GM12875 (cell line): Measurements from ENCODE around the gene DAPK1.

ENCODE experiments used
- H3K4me3 ChIP-seq: one replicate; pipeline ENCODE4 v1.5.1; 2011; ENCODE audit warnings: low read depth, low read length, control low read depth
- TF ChIP-seq, protein P1 (sequence below): IDR thresholded peaks from 2 replicates; pipeline ENCODE4 v1.5.1; 2011; ENCODE audit warnings: low read depth, mild to moderate bottlenecking, control low read depth, inconsistent platforms, low read length, moderate library complexity, borderline replicate concordance; ENCODE audit not compliant: insufficient read depth

DAPK1 gene

DNA sequence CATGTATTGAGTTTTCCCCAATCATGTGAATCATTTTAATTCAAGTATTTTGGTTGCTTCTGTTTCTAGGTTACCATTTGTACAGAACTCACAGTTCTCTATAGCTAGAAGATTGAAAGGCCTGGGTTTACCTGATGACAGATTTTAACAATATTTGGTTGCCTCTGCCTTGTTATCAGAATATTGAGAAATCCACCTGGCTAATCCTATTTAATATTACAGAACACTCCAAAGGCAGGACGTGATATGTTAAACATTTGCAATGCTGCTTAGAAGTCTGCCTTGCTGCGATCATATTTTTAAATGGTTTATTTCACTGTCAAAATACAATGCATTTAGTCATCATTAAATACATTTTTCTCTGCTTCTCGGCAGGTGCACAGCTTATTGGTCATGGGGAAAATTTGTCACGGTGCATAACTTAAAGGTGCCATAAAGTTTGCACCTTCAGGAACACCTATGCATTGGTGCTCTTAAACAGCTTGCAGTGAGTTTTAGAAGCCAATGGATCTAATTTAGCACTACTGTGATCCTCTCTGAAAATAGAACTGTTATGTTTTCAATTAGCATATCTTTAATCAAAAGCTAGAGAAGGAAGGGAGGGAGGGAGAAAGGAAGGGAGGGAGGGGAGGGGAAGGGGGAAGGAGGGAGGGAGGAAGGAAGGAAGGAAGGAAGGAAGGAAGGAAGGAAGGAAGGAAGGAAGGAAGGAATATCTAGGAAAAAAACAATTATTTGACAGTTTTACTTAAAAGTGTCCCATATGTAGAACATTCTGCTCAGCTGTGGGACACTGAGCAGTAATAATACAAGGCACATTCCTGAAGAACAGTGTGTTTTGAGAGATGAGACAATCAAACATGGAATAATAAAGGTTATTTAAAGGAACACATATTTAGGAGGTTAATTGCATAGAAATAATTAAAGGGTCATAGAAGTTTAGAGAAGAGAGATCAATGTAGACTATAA lies 15.5 kb upstream of the DAPK1 start:
- TF ChIP-seq, protein P1, sequence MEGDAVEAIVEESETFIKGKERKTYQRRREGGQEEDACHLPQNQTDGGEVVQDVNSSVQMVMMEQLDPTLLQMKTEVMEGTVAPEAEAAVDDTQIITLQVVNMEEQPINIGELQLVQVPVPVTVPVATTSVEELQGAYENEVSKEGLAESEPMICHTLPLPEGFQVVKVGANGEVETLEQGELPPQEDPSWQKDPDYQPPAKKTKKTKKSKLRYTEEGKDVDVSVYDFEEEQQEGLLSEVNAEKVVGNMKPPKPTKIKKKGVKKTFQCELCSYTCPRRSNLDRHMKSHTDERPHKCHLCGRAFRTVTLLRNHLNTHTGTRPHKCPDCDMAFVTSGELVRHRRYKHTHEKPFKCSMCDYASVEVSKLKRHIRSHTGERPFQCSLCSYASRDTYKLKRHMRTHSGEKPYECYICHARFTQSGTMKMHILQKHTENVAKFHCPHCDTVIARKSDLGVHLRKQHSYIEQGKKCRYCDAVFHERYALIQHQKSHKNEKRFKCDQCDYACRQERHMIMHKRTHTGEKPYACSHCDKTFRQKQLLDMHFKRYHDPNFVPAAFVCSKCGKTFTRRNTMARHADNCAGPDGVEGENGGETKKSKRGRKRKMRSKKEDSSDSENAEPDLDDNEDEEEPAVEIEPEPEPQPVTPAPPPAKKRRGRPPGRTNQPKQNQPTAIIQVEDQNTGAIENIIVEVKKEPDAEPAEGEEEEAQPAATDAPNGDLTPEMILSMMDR = no peak
- H3K4me3 ChIP-seq = no peak overlapping the region

DNA sequence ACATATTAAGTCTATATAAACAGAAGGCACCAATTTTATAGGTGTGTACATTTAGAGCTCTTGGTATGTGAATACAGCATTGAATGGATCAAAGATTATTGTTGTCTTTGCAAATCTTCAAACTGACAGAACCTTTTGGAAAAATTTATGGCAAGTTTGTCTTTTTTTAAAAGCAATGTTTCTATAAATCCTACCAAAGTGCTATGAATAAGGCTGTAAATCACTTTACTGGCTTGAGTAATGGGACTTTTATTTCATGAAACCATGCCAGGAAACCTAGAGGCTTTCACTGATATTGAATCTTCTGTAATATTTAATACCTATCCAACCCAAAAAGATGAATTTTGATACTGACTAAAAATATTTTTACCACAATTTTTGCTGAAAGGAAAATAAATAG lies 7.4 kb upstream of the DAPK1 start:
- TF ChIP-seq, protein P1 = no peak
- H3K4me3 ChIP-seq = no peak overlapping the region

DNA sequence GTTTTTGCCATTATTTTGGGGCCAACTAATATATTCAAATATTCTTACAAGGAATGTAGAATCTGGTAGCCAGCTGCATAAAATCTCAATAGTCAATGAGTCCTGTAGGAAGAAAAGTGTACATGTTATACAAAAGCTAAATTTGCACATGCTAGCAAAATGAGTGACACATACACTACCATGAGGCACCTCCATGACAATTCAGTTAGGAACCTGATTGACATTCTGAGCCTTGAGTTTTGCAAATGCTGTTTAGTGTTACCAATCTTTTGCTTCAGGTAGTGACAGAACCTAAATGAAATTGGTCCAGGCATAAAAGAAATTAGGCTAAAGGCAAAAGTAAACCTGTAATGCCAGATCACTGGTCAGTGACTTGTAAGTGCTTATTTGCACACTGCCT lies 6.8 kb upstream of the DAPK1 start:
- TF ChIP-seq, protein P1 = no peak
- H3K4me3 ChIP-seq = no peak overlapping the region

DNA sequence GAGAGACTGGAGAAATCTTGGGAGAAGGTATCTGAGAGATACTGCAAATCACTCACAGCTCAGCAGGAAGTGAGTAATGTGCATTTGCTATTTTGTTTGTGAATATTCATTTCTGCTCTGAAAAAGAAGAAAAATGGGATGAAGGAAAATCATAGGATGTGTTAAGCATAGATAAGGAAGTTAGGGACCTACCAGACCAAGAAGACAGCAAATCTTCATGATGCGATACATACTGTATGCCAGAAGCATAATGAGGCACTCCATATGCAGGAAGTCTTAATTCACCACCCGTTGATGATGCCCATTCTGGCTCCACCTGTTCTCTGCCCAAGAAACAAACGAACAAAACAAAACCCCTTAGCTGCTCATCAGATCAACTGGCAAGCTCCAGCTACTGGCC lies 6.1 kb upstream of the DAPK1 start:
- TF ChIP-seq, protein P1 = no peak
- no peak overlapping the region for H3K4me3 ChIP-seq

DNA sequence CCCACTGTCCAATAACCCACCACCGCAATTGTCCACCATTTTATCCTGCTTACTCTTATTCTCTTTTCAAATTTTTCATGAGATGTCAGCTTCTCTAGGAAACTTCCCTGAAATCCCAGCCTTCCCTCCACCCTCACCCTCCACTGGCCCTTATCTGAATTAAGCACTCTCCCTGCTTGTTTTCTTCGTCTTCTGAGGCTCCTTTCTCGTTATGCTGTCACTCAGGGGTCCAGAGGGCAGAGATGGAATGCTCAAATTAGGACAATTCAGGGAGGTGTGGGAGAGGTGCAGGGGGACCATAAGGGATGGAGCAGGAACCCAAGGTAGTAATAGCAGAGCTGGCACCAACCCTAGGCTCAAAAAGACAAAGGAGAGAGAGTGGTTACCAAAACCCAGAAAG lies 5.0 kb upstream of the DAPK1 start:
- H3K4me3 ChIP-seq = no peak overlapping the region
- TF ChIP-seq, protein P1 = no peak

DNA sequence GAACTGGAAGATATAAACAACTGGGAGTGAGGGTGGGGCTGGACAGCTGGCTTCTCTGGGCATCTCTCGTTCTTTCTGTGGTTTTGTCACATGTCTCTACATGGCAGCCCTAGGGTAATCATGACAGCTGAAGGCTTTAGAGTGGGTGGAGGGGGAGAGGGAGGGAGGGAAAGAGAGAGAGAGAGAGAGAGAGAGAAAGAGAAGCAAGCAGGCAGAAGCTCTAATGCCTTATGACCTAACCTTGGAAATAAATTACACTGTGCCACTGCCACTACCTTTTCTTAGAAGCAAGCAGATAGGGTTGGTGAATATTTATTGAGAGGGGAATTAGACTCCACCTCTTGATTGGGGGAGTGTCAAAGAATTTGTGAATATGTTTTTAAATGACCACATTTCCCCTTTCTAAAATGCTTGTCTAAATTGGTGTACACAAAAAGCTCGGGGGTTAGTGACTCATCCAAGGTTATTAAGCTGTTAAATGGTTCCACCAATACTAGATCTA lies 2.6 kb upstream of the DAPK1 start:
- TF ChIP-seq, protein P1 = no peak
- H3K4me3 ChIP-seq = no peak overlapping the region

DNA sequence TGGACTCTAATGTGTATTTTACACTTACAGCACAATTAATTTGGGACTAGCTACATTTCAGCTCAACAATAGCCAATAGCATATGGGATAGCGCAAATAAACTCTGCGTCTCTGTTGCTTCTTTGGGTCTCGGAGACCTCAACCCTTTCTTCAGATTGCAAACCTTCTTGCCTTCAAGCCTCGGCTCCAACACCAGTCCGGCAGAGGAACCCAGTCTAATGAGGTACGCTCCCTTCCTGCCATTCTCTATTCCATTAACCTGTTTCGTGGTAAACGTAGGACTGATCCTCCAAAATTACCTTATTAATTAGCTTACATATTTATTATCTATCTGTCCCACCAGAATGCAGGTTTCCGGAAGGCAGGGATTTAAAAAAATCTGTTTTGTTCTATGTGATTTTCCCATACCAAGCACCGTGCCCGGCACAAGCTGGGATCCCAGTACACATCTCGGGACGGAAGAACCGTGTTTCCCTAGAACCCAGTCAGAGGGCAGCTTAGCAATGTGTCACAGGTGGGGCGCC lies 525 bp upstream of the DAPK1 start:
- peak overlapping the region; percentile 96 for H3K4me3 ChIP-seq
- TF ChIP-seq, protein P1 = no peak
